Effector memory CD4-positive, alpha-beta T cell (primary cell): ENCODE measurements around the gene HDLBP.
A peak's percentile ranks its signal among the peaks of the same experiment; 100 is the strongest.

Experiments used
- DNase-seq, 3 donors: peaks; one replicate each; pipeline ENCODE4 v3.0.0-alpha.2; 2020
- H3K27ac ChIP-seq: 2 replicates; pipeline ENCODE4 v1.7.0; 2013; ENCODE audit warnings: mild to moderate bottlenecking, low read length, moderate library complexity; ENCODE audit not compliant: insufficient read depth, poor library complexity, severe bottlenecking
- H3K27me3 ChIP-seq: replicated peaks from 2 replicates; pipeline ENCODE4 v1.7.0; 2013; ENCODE audit warnings: mild to moderate bottlenecking, low read length; ENCODE audit not compliant: insufficient read depth, control insufficient read depth, poor library complexity, severe bottlenecking
- H3K36me3 ChIP-seq: 2 replicates; pipeline ENCODE4 v1.7.0; 2013; ENCODE audit warnings: mild to moderate bottlenecking, low read length, moderate library complexity; ENCODE audit not compliant: control insufficient read depth, insufficient read depth
- H3K4me1 ChIP-seq: 2 replicates; pipeline ENCODE4 v1.7.0; 2013; ENCODE audit warnings: low read length, mild to moderate bottlenecking; ENCODE audit not compliant: control insufficient read depth, insufficient read depth, poor library complexity, severe bottlenecking
- H3K4me3 ChIP-seq: 2 replicates; pipeline ENCODE4 v1.7.0; 2013; ENCODE audit warnings: low read length, low read depth, mild to moderate bottlenecking; ENCODE audit not compliant: insufficient read depth, poor library complexity, severe bottlenecking
- H3K9me3 ChIP-seq: 2 replicates; pipeline ENCODE4 v1.7.0; 2013; ENCODE audit warnings: mild to moderate bottlenecking, low read length, moderate library complexity; ENCODE audit not compliant: control insufficient read depth

Gene HDLBP

DNA sequence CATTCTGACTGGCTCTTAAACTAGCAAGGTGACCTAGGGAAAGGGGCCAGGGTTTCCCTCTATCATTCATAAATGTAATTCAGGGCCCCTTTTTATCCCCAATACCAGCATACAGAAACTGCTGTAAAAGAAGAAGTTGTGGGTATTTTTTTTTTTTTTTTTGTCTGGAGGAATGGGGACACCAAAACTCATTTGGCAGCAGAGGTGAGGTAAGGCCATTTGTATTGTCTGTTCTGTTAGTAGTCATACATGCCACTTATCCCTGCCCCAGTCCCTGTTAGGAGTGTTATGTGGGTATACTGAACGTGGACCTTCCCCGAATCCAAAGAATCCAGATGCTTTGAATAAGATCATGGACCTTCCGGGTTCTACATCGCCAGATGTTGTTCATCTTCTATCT is 1.9 kb upstream of the HDLBP start:
- no peak for DNase-seq
- no peaks in the 10 kb centered on the region for H3K36me3 ChIP-seq
- H3K27ac ChIP-seq = peak overlapping the region; percentile 92
- H3K9me3 ChIP-seq = no peaks in the 10 kb centered on the region
- peaks cover 19% of the 10 kb centered on the region for H3K4me1 ChIP-seq
- H3K4me3 ChIP-seq = no peak overlapping the region
- no peaks in the 10 kb centered on the region for H3K27me3 ChIP-seq

DNA sequence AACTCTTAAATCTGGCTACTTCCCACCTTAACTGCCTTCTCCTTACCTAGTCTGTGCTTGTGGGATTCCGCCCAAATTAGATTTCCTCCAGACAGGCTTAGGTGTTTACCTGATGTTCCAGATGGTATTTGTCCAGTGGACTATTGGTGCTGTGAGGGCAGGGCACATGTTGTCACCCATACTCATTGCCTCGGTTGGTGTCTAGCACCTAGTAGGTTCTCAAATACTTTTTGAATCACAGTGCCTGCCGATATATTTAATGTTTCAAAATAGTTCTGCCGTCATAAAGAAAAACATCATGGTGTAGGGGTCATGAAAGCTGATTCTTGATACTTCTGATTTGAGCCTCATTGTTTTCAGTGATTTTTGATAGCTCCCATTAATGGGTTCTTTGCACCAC is 1.4 kb upstream of the HDLBP start:
- DNase-seq = no peak
- Histone ChIP-seq H3K27me3 (no peaks in the 10 kb centered on the region), H3K4me3 (peak overlapping the region; percentile 97), H3K9me3 (no peaks in the 10 kb centered on the region), H3K27ac (peak overlapping the region; percentile 92), H3K4me1 (peaks cover 17% of the 10 kb centered on the region), H3K36me3 (no peaks in the 10 kb centered on the region)

DNA sequence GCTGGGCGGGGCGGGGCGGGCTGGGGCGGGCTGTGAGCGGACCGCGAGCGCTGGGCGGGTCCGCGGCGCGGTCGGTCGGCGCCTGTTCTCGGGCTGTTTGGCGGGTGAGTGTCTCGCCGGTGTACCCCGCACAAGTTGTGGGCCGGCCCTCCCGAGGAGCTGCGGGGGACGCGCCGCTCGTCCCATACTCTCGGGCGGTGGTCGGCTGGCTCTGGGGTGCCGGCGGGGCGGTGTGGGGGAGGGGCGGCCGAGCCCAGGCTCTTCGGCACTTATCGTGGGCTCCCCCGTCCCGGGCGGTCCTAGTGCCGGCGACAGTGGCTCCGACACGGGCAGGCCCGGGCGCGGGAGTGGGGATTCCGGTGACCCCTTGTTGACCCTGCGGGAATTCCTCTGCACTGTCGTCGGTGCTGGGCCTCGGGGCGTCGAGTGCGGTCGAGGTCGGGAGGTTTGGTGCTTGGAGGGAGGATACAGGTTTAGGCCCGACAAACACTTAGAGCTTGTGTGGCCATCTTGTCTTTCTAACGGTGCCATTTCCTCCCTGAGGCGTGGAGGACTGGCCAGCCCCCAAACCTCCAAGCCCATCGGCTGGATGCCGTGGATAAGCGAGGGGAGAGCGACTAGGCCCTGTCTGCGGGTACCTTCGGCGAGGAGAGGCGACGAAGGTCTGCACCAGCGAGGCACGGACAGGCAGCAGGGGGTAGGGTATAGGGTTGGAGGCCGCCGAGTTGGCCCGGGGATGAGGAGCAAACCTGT is 583 bp upstream of the HDLBP start, which contains the start of gene SEPTIN2:
SEPTIN2 (plus strand) TSS at position 47 of the 753 bp plus-strand sequence. CDS start 8,308 bp downstream, outside the sequence.
- Histone ChIP-seq H3K36me3 (no peaks in the 10 kb centered on the region), H3K27me3 (no peaks in the 10 kb centered on the region), H3K4me1 (peaks cover 16% of the 10 kb centered on the region), H3K9me3 (no peaks in the 10 kb centered on the region), H3K27ac (peak within 1 kb of the TSS; percentile 95), H3K4me3 (peak within 1 kb of the TSS; percentile 97)
- DNase-seq = peak; percentile 70 to 80 (median 71)

DNA sequence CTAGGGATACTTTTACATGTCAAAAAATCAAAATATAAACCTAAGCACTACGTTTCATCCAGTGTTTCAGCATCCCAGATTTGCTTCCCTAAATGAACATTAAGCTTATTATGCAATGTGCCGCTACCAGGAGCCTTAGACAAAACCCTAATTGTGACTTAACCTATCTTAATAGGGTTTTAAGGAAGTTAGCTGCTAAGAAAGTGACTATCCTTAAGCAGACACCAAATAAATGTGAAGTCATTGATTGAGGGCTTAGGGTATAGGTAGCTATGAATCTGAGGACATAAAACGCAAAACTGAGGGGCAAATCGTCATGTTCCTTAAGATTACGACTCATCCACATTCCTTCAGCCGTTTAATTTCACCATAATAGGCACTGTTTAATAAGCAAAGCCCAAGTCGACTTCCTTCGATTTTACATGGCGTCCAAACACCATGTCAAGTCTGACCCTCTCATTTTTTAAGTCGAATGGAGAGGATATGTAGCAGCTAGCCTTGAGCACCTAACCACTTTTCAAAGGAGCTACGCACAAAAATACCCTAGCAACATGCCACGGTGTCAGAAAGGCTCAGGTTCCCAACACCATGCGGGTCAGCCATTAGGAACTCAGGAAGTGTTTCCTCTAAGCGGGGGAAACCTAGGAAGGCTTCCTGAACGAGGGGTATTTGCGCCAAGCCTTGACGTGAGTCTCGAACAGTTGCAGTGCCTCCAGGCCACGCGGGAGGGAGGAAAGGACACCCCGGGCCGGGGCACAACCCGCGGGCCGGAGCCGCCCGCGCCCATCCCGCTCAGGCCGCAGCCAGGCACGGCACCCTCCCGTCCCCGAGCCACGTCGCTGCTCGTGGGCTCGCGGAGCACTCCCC is 1.0 kb downstream of the HDLBP start:
- Histone ChIP-seq H3K4me3 (peak overlapping the region; percentile 97), H3K36me3 (no peaks in the 10 kb centered on the region), H3K4me1 (peaks cover 24% of the 10 kb centered on the region), H3K9me3 (no peaks in the 10 kb centered on the region), H3K27me3 (no peaks in the 10 kb centered on the region), H3K27ac (peak overlapping the region; percentile 95)
- no peak for DNase-seq

DNA sequence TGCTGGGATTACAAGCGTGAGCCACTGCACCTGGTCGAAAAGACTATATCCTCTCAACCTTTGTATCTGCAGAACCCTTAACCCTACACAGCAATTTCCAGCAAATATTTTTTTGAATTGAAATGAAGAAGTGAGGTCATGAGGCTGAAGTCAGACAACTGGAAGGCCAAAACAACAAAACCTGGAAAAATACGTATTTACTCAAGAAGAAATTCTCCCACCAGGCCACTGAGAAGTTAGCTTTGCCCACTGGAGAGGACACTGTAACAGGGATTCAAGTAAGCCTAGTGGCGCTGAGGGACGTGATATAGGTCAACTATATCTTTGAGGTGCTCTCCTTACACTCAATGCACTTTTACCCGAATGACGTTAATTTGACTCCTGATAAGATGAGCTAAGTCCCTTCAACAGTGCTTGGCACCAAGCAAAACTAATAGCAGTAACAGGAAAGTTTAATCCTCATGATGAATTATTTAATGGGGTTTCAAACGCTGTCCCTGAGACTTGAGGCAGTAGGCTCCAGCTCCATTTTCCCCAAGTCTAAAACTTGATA is 1.9 kb downstream of the HDLBP start:
- no peak for DNase-seq
- H3K4me3 ChIP-seq = no peak overlapping the region

DNA sequence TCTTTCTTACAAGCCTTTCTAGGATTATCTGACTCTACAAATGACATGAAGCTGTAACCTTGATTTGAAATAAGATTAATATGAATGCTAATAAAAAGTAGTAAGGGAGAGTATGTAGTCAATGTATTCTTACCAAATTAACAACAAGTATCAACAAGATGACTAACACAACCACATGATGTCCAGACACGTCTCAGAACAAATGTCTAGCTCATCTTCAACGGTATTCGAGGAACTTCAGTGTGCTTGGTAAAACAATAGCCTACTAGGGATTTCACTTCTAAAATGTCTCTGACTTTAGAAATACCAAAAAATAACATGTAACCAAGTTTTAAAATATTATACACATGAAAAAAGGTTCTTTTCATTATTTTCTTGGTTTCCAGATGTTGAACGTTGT is 3.4 kb downstream of the HDLBP start:
- Histone ChIP-seq H3K9me3 (no peaks in the 10 kb centered on the region), H3K27ac (peak overlapping the region; percentile 19), H3K4me3 (no peak overlapping the region), H3K4me1 (peaks cover 35% of the 10 kb centered on the region), H3K27me3 (no peaks in the 10 kb centered on the region), H3K36me3 (no peaks in the 10 kb centered on the region)
- DNase-seq = no peak

More for the DNA sequence above, 1.9 kb downstream of the HDLBP start:
- Histone ChIP-seq H3K27ac (no peak overlapping the region), H3K4me1 (peaks cover 32% of the 10 kb centered on the region), H3K27me3 (no peaks in the 10 kb centered on the region), H3K36me3 (no peaks in the 10 kb centered on the region), H3K9me3 (no peaks in the 10 kb centered on the region)

DNA sequence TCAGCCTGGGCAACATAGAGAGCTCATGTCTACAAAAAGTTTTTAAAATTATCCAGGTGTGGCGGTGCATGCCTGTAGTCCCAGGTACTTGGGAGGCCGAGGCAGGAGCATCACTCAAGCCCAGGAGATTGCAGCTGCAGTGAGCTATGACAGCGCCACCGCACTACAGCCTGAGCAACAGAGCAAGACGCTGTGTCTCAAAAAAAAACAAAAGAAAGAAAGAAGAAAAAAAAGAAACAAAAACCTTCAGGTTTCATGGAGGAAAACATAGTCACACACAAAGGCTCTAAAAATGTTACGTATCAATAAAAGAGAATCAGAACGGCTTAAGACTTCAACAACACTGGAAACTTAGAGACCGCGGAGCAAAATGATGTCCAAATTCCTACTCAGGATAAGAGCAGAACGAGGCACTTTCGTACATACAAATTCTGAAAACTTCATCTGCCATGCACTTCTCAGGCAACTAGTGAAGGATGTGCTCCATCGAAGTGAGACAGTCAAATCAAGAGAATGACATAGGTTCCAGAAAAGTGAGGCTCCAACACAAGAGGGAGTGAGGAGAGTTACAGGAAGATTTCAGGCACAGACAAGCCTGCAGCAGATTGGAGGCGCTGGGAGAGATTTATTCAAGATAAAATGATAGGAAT is 4.4 kb downstream of the HDLBP start:
- Histone ChIP-seq H3K4me3 (no peak overlapping the region), H3K4me1 (peaks cover 35% of the 10 kb centered on the region), H3K27me3 (no peaks in the 10 kb centered on the region), H3K27ac (peak overlapping the region; percentile 50), H3K36me3 (no peaks in the 10 kb centered on the region), H3K9me3 (no peaks in the 10 kb centered on the region)
- no peak for DNase-seq

DNA sequence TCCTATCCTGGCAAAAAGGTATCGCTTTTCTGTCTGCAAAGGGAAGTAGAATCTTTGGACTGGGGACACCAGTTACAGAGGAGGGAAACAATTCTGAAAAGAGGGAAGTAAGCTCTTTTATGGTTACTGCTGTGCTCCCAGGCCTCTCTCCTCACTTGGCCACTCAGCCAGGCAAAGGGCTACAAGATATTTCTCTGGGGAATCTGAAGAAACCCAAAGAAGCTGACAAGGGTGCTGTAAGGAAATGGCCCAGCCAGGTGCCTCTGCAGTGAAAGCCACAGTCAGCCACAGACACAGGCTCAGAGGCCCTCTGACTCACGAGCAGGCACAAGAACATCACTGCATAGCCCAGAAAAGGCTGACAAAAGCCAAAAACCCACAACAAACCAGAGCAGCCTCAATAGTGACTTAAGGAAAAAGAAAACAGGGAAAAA is 5.8 kb downstream of the HDLBP start:
- no peaks in the 10 kb centered on the region for H3K36me3 ChIP-seq
- no peaks in the 10 kb centered on the region for H3K27me3 ChIP-seq
- H3K9me3 ChIP-seq = no peaks in the 10 kb centered on the region
- peak; percentile 43 to 58 (median 46) for DNase-seq
- peaks cover 39% of the 10 kb centered on the region for H3K4me1 ChIP-seq
- peak overlapping the region; percentile 50 for H3K27ac ChIP-seq
- no peak overlapping the region for H3K4me3 ChIP-seq

DNA sequence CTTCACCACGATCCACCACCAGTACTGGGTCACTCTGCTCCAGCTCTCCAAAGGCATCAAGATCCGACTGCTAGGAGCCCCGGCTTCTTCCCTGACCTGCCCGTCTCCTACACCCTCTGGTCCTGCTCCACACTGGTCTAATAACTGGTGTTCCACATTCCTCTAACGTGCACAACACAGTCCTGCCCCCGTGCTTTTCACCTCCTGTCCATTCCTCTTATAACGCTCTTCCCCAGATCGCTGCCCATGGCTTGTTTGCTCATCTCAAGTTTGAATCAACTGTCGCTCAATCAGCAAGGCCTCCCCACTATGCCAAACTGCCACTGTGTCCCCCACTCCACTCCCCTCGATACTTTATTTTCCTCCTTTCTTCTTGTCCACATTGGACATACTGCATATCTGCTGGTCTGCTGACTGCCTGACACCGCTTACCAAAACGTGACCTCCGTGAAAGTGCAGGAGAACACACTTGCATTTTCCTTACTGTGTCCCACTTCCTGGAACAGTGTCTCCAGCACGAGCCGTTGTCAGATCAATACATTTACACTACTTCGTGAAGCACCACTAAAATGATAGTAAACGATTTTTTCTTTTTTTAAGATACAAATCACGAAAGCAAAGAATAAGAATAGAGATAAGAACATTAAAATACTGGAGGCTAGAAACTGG is 6.5 kb downstream of the HDLBP start:
- H3K4me3 ChIP-seq = no peak overlapping the region
- DNase-seq = no peak
- H3K36me3 ChIP-seq = no peaks in the 10 kb centered on the region
- no peaks in the 10 kb centered on the region for H3K9me3 ChIP-seq
- no peaks in the 10 kb centered on the region for H3K27me3 ChIP-seq
- peak overlapping the region; percentile 50 for H3K27ac ChIP-seq
- peaks cover 31% of the 10 kb centered on the region for H3K4me1 ChIP-seq
